Lung (tissue), 12 donors: Measurements from ENCODE around the gene AREL1. TPM values are rescaled to one million over a fixed set of nuclear protein-coding genes. Genes with fewer than 3 reads are reported as not detected.

ENCODE experiments used
- ATAC-seq: fragments of 200-7000 bp; cut with Tn5 transposase; one replicate; pipeline ENCODE4 v1.9.1; 2020; ENCODE audit warnings: moderate number of reproducible peaks; ENCODE audit not compliant: insufficient read depth, low FRiP score
- DNase-seq, 3 donors: peaks; one replicate each; pipeline ENCODE4 v3.0.0-alpha.2; 2013 to 2017
- H3K27ac ChIP-seq, 2 donors: one replicate each; pipeline ENCODE4 v1.5.1; 2013; ENCODE audit warnings: mild to moderate bottlenecking in 2 of 2, moderate library complexity in 2 of 2, control low read depth in 1 of 2, inconsistent platforms in 1 of 2, low read depth in 1 of 2, low read length in 1 of 2
- H3K27me3 ChIP-seq, 3 donors: one replicate each; pipeline ENCODE4 v1.5.1; 2013; ENCODE audit warnings: low read length in 2 of 3; ENCODE audit not compliant: control insufficient read depth in 3 of 3, insufficient read depth in 3 of 3
- H3K36me3 ChIP-seq, 4 donors: one replicate each; pipeline ENCODE4 v1.5.1; 2013; ENCODE audit warnings: low read length in 4 of 4, mild to moderate bottlenecking in 1 of 4, moderate library complexity in 1 of 4; ENCODE audit not compliant: control insufficient read depth in 4 of 4, insufficient read depth in 4 of 4
- H3K4me1 ChIP-seq, 5 donors: one replicate each; pipeline ENCODE4 v1.5.1; 2013; ENCODE audit warnings: low read length in 5 of 5, mild to moderate bottlenecking in 2 of 5, moderate library complexity in 1 of 5; ENCODE audit not compliant: control insufficient read depth in 5 of 5, insufficient read depth in 5 of 5
- H3K4me3 ChIP-seq: one replicate; pipeline ENCODE4 v1.5.1; 2013; ENCODE audit warnings: mild to moderate bottlenecking, control low read depth, moderate library complexity
- H3K9ac ChIP-seq, 2 donors: one replicate each; pipeline ENCODE4 v1.5.1; 2013; ENCODE audit warnings: low read length in 2 of 2, control low read depth in 1 of 2; ENCODE audit not compliant: insufficient read depth in 1 of 2
- H3K9me3 ChIP-seq, 4 donors: one replicate each; pipeline ENCODE4 v1.5.1; 2013; ENCODE audit warnings: low read length in 3 of 4, mild to moderate bottlenecking in 1 of 4, moderate library complexity in 1 of 4; ENCODE audit not compliant: control insufficient read depth in 4 of 4, insufficient read depth in 3 of 4
- WGBS, 2 donors: extraction: QIAGEN DNeasy Blood & Tissue Kit; methylation state at CpG; one replicate each; pipeline ENCODE4 v1.1.7; 2013; 5-methylcytosine and 5-hydroxymethylcytosine counted together
- polyA plus RNA-seq, 2 donors: library from polyadenylated mRNA; stranded (reverse); fragments of 200-250 nt; gene quantifications; one replicate each; pipeline ENCODE4 v1.2.1, GENCODE V29; 2013
- total RNA-seq, 2 donors: library from RNA; depleted of rRNA in 1 of 2; stranded (reverse); fragments of >200 nt in 1 of 2; gene quantifications; one replicate each; pipeline ENCODE4 v1.2.1, GENCODE V29; 2014 to 2021
- TF ChIP-seq, protein P1 (sequence below): IDR thresholded peaks from 2 replicates; pipeline ENCODE4 v1.5.1; 2012; ENCODE audit warnings: mild to moderate bottlenecking; ENCODE audit errors: control extremely low read depth, extremely low read depth
- donor health status: control.
- donor health status: control.
- donor health status: Bipolar disorder and iron deficiency.
- donor health status: healthy.
- donor health status: DM: yes; HTN: yes; CAD: no.

AREL1 gene
- total and polyA plus RNA-seq, 4 donors: 10.5 to 41.6 (median 23.8) TPM

DNA sequence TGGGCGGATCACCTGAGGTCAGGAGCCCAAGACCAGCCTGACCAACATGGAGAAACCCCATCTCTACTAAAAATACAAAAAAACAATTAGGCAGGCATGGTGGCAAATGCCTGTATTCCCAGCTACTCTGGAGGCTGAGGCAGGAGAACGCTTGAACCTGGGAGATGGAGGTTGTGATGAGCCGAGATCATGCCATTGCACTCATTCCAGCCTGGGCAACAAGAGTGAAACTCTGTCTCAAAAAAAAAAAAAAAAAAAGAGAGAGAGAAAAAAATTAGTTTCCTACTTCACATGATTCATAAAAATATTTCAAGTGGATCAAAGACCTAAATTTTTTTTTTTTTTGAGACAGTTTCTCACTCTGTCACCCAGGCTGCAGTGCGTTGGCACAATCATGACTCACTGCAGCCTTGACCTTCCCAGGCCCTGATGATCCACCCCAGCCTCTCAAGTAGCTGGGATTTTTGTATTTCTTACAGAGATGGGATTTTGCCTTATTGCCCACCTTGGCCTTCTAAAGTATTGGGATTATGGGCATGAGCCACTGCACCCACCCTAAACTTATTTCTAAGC is 25.0 kb upstream of the AREL1 start:
- 93 to 99% methylated on average over 4 of the region's 4 CpGs for WGBS, 2 donors

DNA sequence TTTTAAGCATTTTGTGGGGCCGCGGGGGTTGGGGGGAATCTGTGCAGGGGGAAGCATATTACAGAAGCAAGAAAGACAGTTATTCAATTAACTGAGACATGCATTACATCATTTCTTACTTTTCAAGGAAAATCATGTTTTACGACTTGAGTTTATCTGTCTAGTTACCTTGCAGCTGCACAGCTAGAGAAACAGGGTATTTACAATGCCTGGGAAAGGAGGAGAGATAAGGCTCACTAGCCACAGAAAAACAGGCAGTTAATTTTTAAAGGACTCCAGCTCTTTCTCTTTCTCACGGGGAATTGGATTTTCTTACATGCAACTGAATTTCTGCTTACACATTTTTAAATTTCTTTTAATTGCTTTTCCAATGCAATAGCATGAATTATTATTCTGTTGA is 22.2 kb upstream of the AREL1 start:
- peaks cover 16 to 26% (median 24%) of the 10 kb centered on the region in 4 donors for H3K36me3 ChIP-seq
- no peak for ATAC-seq
- no peaks in the 10 kb centered on the region for H3K9me3 ChIP-seq
- no peak overlapping the region for H3K27ac ChIP-seq
- TF ChIP-seq, protein P1, sequence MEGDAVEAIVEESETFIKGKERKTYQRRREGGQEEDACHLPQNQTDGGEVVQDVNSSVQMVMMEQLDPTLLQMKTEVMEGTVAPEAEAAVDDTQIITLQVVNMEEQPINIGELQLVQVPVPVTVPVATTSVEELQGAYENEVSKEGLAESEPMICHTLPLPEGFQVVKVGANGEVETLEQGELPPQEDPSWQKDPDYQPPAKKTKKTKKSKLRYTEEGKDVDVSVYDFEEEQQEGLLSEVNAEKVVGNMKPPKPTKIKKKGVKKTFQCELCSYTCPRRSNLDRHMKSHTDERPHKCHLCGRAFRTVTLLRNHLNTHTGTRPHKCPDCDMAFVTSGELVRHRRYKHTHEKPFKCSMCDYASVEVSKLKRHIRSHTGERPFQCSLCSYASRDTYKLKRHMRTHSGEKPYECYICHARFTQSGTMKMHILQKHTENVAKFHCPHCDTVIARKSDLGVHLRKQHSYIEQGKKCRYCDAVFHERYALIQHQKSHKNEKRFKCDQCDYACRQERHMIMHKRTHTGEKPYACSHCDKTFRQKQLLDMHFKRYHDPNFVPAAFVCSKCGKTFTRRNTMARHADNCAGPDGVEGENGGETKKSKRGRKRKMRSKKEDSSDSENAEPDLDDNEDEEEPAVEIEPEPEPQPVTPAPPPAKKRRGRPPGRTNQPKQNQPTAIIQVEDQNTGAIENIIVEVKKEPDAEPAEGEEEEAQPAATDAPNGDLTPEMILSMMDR: no peak
- H3K4me3 ChIP-seq: no peak overlapping the region
- H3K4me1 ChIP-seq: no peaks in the 10 kb centered on the region
- 95 to 99% methylated on average over 4 of the region's 4 CpGs for WGBS, 2 donors
- no peak for DNase-seq
- no peak overlapping the region for H3K9ac ChIP-seq
- H3K27me3 ChIP-seq: no peaks in the 10 kb centered on the region

More for the DNA sequence above, 25.0 kb upstream of the AREL1 start:
- no peak overlapping the region for H3K27ac ChIP-seq
- peaks cover 13 to 25% (median 19%) of the 10 kb centered on the region in 4 donors for H3K36me3 ChIP-seq
- H3K4me1 ChIP-seq: no peaks in the 10 kb centered on the region
- TF ChIP-seq, protein P1: no peak
- ATAC-seq: no peak
- no peaks in the 10 kb centered on the region for H3K27me3 ChIP-seq
- DNase-seq: no peak
- no peaks in the 10 kb centered on the region for H3K9me3 ChIP-seq
- H3K9ac ChIP-seq: no peak overlapping the region
- no peak overlapping the region for H3K4me3 ChIP-seq

DNA sequence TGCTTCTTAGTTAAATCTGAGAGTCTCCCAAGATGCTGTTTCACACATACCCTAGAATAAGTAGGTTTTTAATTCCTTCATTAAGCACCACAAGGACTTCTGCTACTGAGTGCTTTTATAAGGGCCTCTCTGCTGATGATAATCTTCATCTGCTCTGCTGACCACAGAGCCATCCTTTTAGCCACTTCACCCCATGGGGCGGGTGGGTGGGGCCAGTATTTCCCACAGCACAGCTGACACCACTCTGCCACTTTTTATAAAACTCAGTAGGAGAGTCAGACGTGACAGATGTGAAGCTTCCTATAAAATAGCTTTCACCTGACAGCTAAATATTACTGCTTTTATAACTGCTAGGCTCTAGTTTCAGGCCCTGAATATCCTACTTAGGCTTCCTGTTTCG is 20.3 kb upstream of the AREL1 start:
- 91% methylated on average over 3 of the region's 3 CpGs for WGBS, 2 donors
- no peak for ATAC-seq
- H3K36me3 ChIP-seq: peaks cover 12 to 26% (median 20%) of the 10 kb centered on the region in 4 donors

More for the DNA sequence above, 20.3 kb upstream of the AREL1 start:
- Histone ChIP-seq H3K4me1 (no peaks in the 10 kb centered on the region), H3K4me3 (no peak overlapping the region), H3K9me3 (no peaks in the 10 kb centered on the region), H3K9ac (no peak overlapping the region), H3K27ac (no peak overlapping the region), H3K27me3 (no peaks in the 10 kb centered on the region)
- TF ChIP-seq, protein P1: no peak
- no peak for DNase-seq
